RWPE1 (cell line): ENCODE results near the gene CCAR1.
"Not testable (repeated sequence)": the region's sequence is repeated elsewhere in the genome, so short reads cannot be mapped to it uniquely, and the experiment has no call there.

Source experiments
- CTCF ChIA-PET: fragments of 350-600 bp; sonication (Branson Sonifier 250); formaldehyde crosslinking; extraction: SDS; loops from one replicate; lab custom pipeline; 2021; lab: Yijun Ruan, JAX
- POLR2A ChIA-PET: fragments of 400-600 bp; formaldehyde crosslinking; extraction: SDS; loops from one replicate; lab custom pipeline; 2020; ENCODE audit warnings: antibody characterized with exemption; ENCODE audit not compliant: low non-redundant PET; lab: Yijun Ruan, JAX
- DNase-seq: peaks from one replicate; pipeline ENCODE4 v3.0.0; 2012; ENCODE audit warnings: low spot score
- H3K27ac ChIP-seq: fragments of 450-650 bp; 2 replicates; pipeline ENCODE4 v1.5.1; 2017
- CTCF ChIP-seq: fragments of 450-650 bp; conservative IDR thresholded peaks from 2 replicates; pipeline ENCODE4 v1.5.1; 2017; ENCODE audit warnings: low read depth, mild to moderate bottlenecking

Gene CCAR1

GRCh38 chr10:68732651-68733050 lies 11.6 kb downstream of the CCAR1 start:
- ChIA-PET POLR2A (no interaction called here), CTCF (no interaction called here)
- TF ChIP-seq CTCF, result no peak
- no peak overlapping the region for H3K27ac ChIP-seq
- no peak for DNase-seq

DNA sequence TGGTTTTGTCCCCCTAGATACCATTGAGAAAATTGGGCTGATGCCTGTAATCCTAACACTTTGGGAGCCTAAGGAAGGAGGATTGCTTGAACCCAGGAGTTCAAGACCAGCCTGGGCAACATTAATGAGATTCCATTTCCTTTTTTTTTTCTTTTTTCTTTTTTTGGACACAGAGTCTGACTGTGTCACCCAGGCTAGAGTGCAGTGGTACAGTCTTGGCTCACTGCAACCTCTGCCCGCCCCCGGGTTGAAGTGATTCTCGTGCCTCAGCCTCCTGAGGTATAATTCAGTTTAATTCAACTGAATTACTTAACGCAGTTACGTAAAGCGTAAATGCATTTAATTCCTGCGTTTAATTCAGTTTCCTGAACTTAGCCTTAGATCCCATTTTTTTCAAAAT lies 13.3 kb downstream of the CCAR1 start:
- ChIA-PET POLR2A (no interaction called here), CTCF (no interaction called here)
- no peak overlapping the region for H3K27ac ChIP-seq
- DNase-seq, result no peak
- TF ChIP-seq CTCF, result no peak

- DNase-seq, result no peak
- ChIA-PET POLR2A (no interaction called here), CTCF (no interaction called here)
- H3K27ac ChIP-seq, result no peak overlapping the region
- no peak for TF ChIP-seq CTCF
Observed at GRCh38 chr10:68735119-68735518, 14.1 kb downstream of the CCAR1 start.

- CTCF ChIA-PET, H3K27ac ChIP-seq, DNase-seq: not testable (repeated sequence)
- POLR2A ChIA-PET, result interaction anchor here (0.6 kb wide), 1 partner anchor 199 kb away, joined by 6 read pairs; no protein-coding TSS in a partner anchor
Observed at GRCh38 chr10:68735739-68736138, 14.7 kb downstream of the CCAR1 start.

GRCh38 chr10:68740676-68741075 lies 19.6 kb downstream of the CCAR1 start:
- H3K27ac ChIP-seq, DNase-seq, POLR2A ChIA-PET: not testable (repeated sequence)
- CTCF ChIA-PET, result interaction anchor here (0.6 to 1.1 kb wide), 2 partner anchors 157 to 190 kb away, joined by 3 read pairs; no protein-coding TSS in a partner anchor

DNA sequence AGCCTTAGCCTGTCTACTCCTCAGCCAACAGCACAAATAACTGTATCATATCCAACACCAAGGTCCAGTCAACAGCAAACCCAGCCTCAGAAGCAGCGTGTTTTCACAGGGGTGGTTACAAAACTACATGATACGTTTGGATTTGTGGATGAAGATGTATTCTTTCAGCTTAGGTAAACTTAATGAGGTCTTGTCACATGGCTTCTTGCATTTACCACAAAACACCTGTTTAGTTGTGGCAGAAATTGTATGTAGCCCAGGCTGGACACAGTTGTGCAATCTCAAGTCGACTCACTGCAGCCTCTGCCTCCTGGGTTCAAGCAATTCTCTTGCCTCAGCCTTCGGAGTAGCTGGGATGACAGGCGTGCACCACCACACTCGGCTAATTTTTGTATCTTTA lies 21.4 kb downstream of the CCAR1 start:
- ChIA-PET CTCF (interaction anchor here (0.6 to 0.7 kb wide), 2 partner anchors 12 to 245 kb away, joined by 3 read pairs; no protein-coding TSS in a partner anchor), POLR2A (interaction anchor here (0.8 kb wide), 1 partner anchor 313 kb away, joined by 5 read pairs; no protein-coding TSS in a partner anchor)
- TF ChIP-seq CTCF, result no peak

DNA sequence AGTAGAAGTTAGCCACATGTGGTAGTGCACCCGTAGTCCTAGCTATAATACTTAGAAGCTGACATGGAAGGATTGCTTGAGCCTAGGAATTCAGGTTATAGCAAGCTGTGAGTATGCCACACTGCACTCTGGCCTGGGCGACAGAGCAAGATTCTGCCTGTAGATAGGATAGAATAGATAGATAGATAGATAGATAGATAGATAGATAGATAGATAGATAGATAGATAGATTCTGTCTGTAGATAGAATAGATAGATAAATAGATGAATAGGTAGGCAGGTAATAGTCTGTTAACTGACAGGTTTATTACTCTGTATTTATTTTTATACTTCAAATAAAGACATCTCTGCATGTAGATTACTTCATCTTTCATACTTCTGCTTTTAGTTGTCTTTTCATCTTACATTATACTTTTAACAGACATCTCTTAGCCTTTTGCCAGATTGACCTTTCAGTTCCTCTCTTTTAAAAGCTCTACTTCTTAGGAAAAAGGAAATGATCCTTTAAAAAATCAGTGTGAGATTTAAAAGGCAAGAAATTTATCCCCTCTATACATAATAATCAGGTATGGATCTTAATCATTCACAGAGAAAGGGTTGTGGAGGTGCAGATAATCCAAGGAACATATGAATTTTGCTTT lies 31.8 kb downstream of the CCAR1 start:
- no peak overlapping the region for H3K27ac ChIP-seq
- DNase-seq, result no peak
- POLR2A ChIA-PET, result no interaction called here
- CTCF ChIA-PET, result interaction anchor here (0.8 kb wide), 1 partner anchor 18 kb away, joined by 5 read pairs; no protein-coding TSS in a partner anchor
- no peak for TF ChIP-seq CTCF

More for the DNA sequence above, 21.4 kb downstream of the CCAR1 start:
- H3K27ac ChIP-seq, result no peak overlapping the region
- no peak for DNase-seq
